IMR-90 (cell line): Measurements from ENCODE around the gene OPCML. TPM values are rescaled to one million over a fixed set of nuclear protein-coding genes. Genes with fewer than 3 reads are reported as not detected.

Experiments
- ATAC-seq: fragments of 200-7000 bp; cut with Tn5 transposase; 2 replicates; pipeline ENCODE4 v1.9.1; 2020; ENCODE audit warnings: low read depth, mild to moderate bottlenecking, moderate library complexity
- BruUV-seq: library from RNA; stranded (reverse); fragments of 400-500 nt; replicated peaks from 2 replicates; lab custom pipeline; 2021; lab: Mats Ljungman, UMichigan
- CTCF ChIA-PET: fragments of 300-600 bp; formaldehyde crosslinking; extraction: SDS; loops from one replicate; lab custom pipeline; 2021; ENCODE audit warnings: antibody characterized with exemption; lab: Yijun Ruan, JAX
- POLR2A ChIA-PET: fragments of 300-600 bp; sonication (Branson Sonifier 250); formaldehyde crosslinking; loops from one replicate; lab custom pipeline; 2022; ENCODE audit warnings: antibody characterized with exemption; ENCODE audit not compliant: unreplicated experiment; lab: Charles Lee
- DNase-seq: peaks from one replicate; pipeline ENCODE4 v3.0.0; 2013
- H2AFZ ChIP-seq: replicated peaks from 2 replicates; pipeline ENCODE3; 2013; ENCODE audit warnings: low read length, mild to moderate bottlenecking; ENCODE audit not compliant: poor library complexity
- H2AK5ac ChIP-seq: 2 replicates; pipeline ENCODE4 v1.6.1; 2013; ENCODE audit warnings: low read depth, low read length, inconsistent platforms
- H2AK9ac ChIP-seq: replicated peaks from 2 replicates; pipeline ENCODE3; 2013; ENCODE audit warnings: mild to moderate bottlenecking, low read depth, low read length, moderate library complexity; ENCODE audit not compliant: poor library complexity
- H2BK120ac ChIP-seq: 2 replicates; pipeline ENCODE4 v1.6.1; 2013; ENCODE audit warnings: low read depth, low read length, inconsistent platforms
- H2BK15ac ChIP-seq: 3 replicates; pipeline ENCODE4 v1.6.1; 2013; ENCODE audit warnings: low read depth, low read length, inconsistent platforms
- H2BK20ac ChIP-seq: 2 replicates; pipeline ENCODE4 v1.6.1; 2013; ENCODE audit warnings: low read depth, mild to moderate bottlenecking, inconsistent platforms, low read length, moderate library complexity
- H2BK5ac ChIP-seq: 2 replicates; pipeline ENCODE4 v1.6.1; 2013; ENCODE audit warnings: mild to moderate bottlenecking, low read depth, low read length, inconsistent platforms; ENCODE audit not compliant: poor library complexity, severe bottlenecking
- H3K14ac ChIP-seq: replicated peaks from 2 replicates; pipeline ENCODE4 v1.6.1; 2013; ENCODE audit warnings: low read depth, low read length, inconsistent platforms
- H3K18ac ChIP-seq: 2 replicates; pipeline ENCODE4 v1.6.1; 2013; ENCODE audit warnings: low read depth, low read length, control low read depth
- H3K23ac ChIP-seq: 2 replicates; pipeline ENCODE4 v1.6.1; 2013; ENCODE audit warnings: low read depth, low read length, inconsistent platforms
- H3K27ac ChIP-seq: 2 replicates; pipeline ENCODE4 v1.5.1; 2013; ENCODE audit warnings: mild to moderate bottlenecking, control low read depth, low read length; ENCODE audit not compliant: insufficient read depth
- H3K27me3 ChIP-seq: 2 replicates; pipeline ENCODE4 v1.6.1; 2013; ENCODE audit warnings: low read length; ENCODE audit not compliant: control insufficient read depth, insufficient read depth
- H3K36me3 ChIP-seq: 2 replicates; pipeline ENCODE4 v1.6.1; 2013; ENCODE audit warnings: low read length, mixed read lengths; ENCODE audit not compliant: control insufficient read depth, insufficient read depth
- H3K4ac ChIP-seq: 2 replicates; pipeline ENCODE4 v1.6.1; 2013; ENCODE audit warnings: low read depth, low read length, inconsistent platforms
- H3K4me1 ChIP-seq: 2 replicates; pipeline ENCODE4 v1.6.1; 2013; ENCODE audit warnings: low read length, mixed read lengths; ENCODE audit not compliant: control insufficient read depth, insufficient read depth
- H3K4me2 ChIP-seq: 2 replicates; pipeline ENCODE4 v1.6.1; 2013; ENCODE audit warnings: low read depth, mild to moderate bottlenecking, control low read depth, low read length, moderate library complexity
- H3K4me3 ChIP-seq: 2 replicates; pipeline ENCODE4 v1.5.1; 2013; ENCODE audit warnings: low read depth, mild to moderate bottlenecking, control low read depth, low read length, moderate library complexity; ENCODE audit not compliant: insufficient read depth
- H3K56ac ChIP-seq: 2 replicates; pipeline ENCODE4 v1.6.1; 2013; ENCODE audit warnings: low read length, inconsistent platforms; ENCODE audit not compliant: insufficient read depth; ENCODE audit errors: extremely low read depth
- H3K79me1 ChIP-seq, 2 experiments: 2 replicates each; pipeline ENCODE4 v1.6.1; 2013; ENCODE audit warnings: low read length in 2 of 2, inconsistent platforms in 1 of 2, low read depth in 1 of 2
- H3K9ac ChIP-seq: 2 replicates; pipeline ENCODE4 v1.6.1; 2013; ENCODE audit warnings: low read depth, low read length, control low read depth
- H3K9me1 ChIP-seq: 2 replicates; pipeline ENCODE4 v1.6.1; 2013; ENCODE audit warnings: low read length, inconsistent platforms; ENCODE audit not compliant: insufficient read depth
- H3K9me3 ChIP-seq: 2 replicates; pipeline ENCODE4 v1.6.1; 2013; ENCODE audit warnings: low read length; ENCODE audit not compliant: control insufficient read depth, insufficient read depth
- H4K20me1 ChIP-seq: 2 replicates; pipeline ENCODE4 v1.6.1; 2013; ENCODE audit warnings: low read length, inconsistent platforms; ENCODE audit not compliant: insufficient read depth
- H4K5ac ChIP-seq: 2 replicates; pipeline ENCODE4 v1.6.1; 2013; ENCODE audit warnings: mild to moderate bottlenecking, low read depth, low read length, control low read depth
- H4K8ac ChIP-seq, 2 experiments: 2 replicates each; pipeline ENCODE4 v1.6.1; 2013; ENCODE audit warnings: low read depth in 2 of 2, low read length in 2 of 2, control low read depth in 1 of 2, inconsistent platforms in 1 of 2
- H4K91ac ChIP-seq: 2 replicates; pipeline ENCODE4 v1.6.1; 2013; ENCODE audit warnings: low read depth, low read length, inconsistent platforms; ENCODE audit not compliant: insufficient read depth
- CTCF ChIP-seq: conservative IDR thresholded peaks from 2 replicates; pipeline ENCODE4 v1.5.1; 2012; ENCODE audit warnings: mild to moderate bottlenecking, low read depth, low read length, improper control_type of control experiment
- ELK1 ChIP-seq: fragments of 150-350 bp; IDR thresholded peaks from 2 replicates; pipeline ENCODE4 v1.6.1; 2016; ENCODE audit warnings: low read depth, mild to moderate bottlenecking, low read length, moderate library complexity, borderline replicate concordance
- FOS ChIP-seq: fragments of 150-350 bp; IDR thresholded peaks from 2 replicates; pipeline ENCODE4 v1.6.1; 2016; ENCODE audit warnings: low read depth, low read length
- NFE2L2 ChIP-seq: fragments of 150-350 bp; IDR thresholded peaks from 2 replicates; pipeline ENCODE4 v1.6.1; 2016; ENCODE audit warnings: low read depth, mild to moderate bottlenecking, low read length
- POLR2A ChIP-seq: IDR thresholded peaks from 2 replicates; pipeline ENCODE4 v1.6.1; 2012; ENCODE audit warnings: mild to moderate bottlenecking, low read depth, low read length
- RCOR1 ChIP-seq: IDR thresholded peaks from 2 replicates; pipeline ENCODE4 v1.6.1; 2012; ENCODE audit warnings: mild to moderate bottlenecking, low read length, improper control_type of control experiment; ENCODE audit not compliant: insufficient replicate concordance
- RFX5 ChIP-seq: IDR thresholded peaks from 2 replicates; pipeline ENCODE4 v1.8.0; 2012; ENCODE audit warnings: low read depth, mild to moderate bottlenecking, low read length, moderate library complexity
- SMC3 ChIP-seq: fragments of 150-350 bp; IDR thresholded peaks from 2 replicates; pipeline ENCODE4 v1.6.1; 2016; ENCODE audit warnings: low read depth, mild to moderate bottlenecking, antibody characterized with exemption, low read length, moderate library complexity
- USF2 ChIP-seq: fragments of 150-350 bp; IDR thresholded peaks from 2 replicates; pipeline ENCODE4 v1.6.1; 2017; ENCODE audit warnings: mild to moderate bottlenecking, antibody characterized with exemption, low read length, low read depth
- WGBS, 2 experiments: methylation state at CpG; one replicate each; pipeline versions ENCODE4 v1.1.5 to v1.1.7; 2013; ENCODE audit warnings: missing lambda C conversion rate in 2 of 2; ENCODE audit not compliant: insufficient read length in 1 of 2; ENCODE audit errors: extremely low coverage in 2 of 2; 5-methylcytosine and 5-hydroxymethylcytosine counted together
- dilution Hi-C: fragments of 300-500 bp; cut with HindIII; formaldehyde crosslinking; loops from one replicate; pipeline ENCODE4 v1.14.3; 2018; ENCODE audit warnings: low sequenced_read_pairs; ENCODE audit not compliant: unreplicated experiment
- in situ Hi-C: fragments of 300-500 bp; cut with MboI; formaldehyde crosslinking; loops from 3 replicates; pipeline ENCODE4 v1.14.3; 2019; ENCODE audit warnings: low sequenced_read_pairs, inconsistent platforms, mixed read lengths
- intact Hi-C: fragments of 100-400 bp; cut with micrococcal nuclease; formaldehyde crosslinking; loops from 2 replicates; pipeline ENCODE4 v1.10.0; 2022
- polyA plus RNA-seq, 3 experiments: library from polyadenylated mRNA; depleted of rRNA; stranded (reverse); fragments of >200 nt; gene quantifications; 2 replicates each; pipeline ENCODE4 v1.2.3, GENCODE V29; 2012; ENCODE audit warnings: low replicate concordance in 1 of 3
- total RNA-seq: library from RNA; depleted of rRNA; stranded (reverse); fragments of >200 nt; gene quantifications from 2 replicates; pipeline ENCODE4 v1.2.3, GENCODE V29; 2012

OPCML gene
- total and polyA plus RNA-seq, 2 of the 4 experiments (the other 2 are of a cell fraction): under 0.01 to 2.6 TPM

- Histone ChIP-seq H4K5ac (no peak overlapping the region), H3K14ac (no peak overlapping the region), H3K27ac (no peak overlapping the region), H3K36me3 (no peaks in the 10 kb centered on the region), H3K18ac (no peak overlapping the region), H3K4ac (no peak overlapping the region), H4K8ac (no peak overlapping the region), H3K56ac (no peak overlapping the region), H2BK120ac (no peak overlapping the region), H3K9ac (no peak overlapping the region), H3K9me1 (no peaks in the 10 kb centered on the region), H3K4me2 (no peak overlapping the region), H3K4me3 (no peak overlapping the region), H2AK5ac (no peak overlapping the region), H2BK5ac (no peak overlapping the region), H4K91ac (no peak overlapping the region), H3K27me3 (no peaks in the 10 kb centered on the region), H4K20me1 (no peaks in the 10 kb centered on the region), H3K23ac (no peak overlapping the region), H2BK15ac (no peak overlapping the region), H2BK20ac (no peak overlapping the region), H3K9me3 (peaks cover 19% of the 10 kb centered on the region), H2AK9ac (no peak overlapping the region), H3K79me1 (no peaks in the 10 kb centered on the region), H2AFZ (no peak overlapping the region), H3K4me1 (no peaks in the 10 kb centered on the region)
- CTCF ChIA-PET: no interaction called here
- ATAC-seq (no peak), DNase-seq (no peak)
- TF ChIP-seq ELK1: no peak
- TF ChIP-seq POLR2A: no peak
- TF ChIP-seq SMC3: no peak
- no peak for TF ChIP-seq FOS
- no peak for TF ChIP-seq USF2
- TF ChIP-seq RFX5: no peak
- TF ChIP-seq CTCF: no peak
- no peak for TF ChIP-seq RCOR1
- TF ChIP-seq NFE2L2: no peak
- POLR2A ChIA-PET: no interaction called here
- intact Hi-C loops: no loop called here
- WGBS, 2 experiments: no CpG with 5 or more reads among the region's 5 CpGs
- BruUV-seq: no TSS peak
- dilution Hi-C loops: no loop called here
- in situ Hi-C loops: no loop called here
Observed at GRCh38 chr11:133492895-133493294, 39.4 kb downstream of the OPCML start.
